Stimulated activated memory B cell treated with anti-CD40 and anti-IgM and Interleukin-4, amounts not matched to agents 10 μg/mL and 1 μg/mL and 100 μg/mL, for 72 hours (primary cell): ENCODE data around the gene TYSND1.
"Not testable (repeated sequence)": the region's sequence is repeated elsewhere in the genome, so short reads cannot be mapped to it uniquely, and the experiment has no call there.

Experiments
- ATAC-seq: fragments of 150-1000 bp; cut with Tn5 transposase; 2 replicates; pipeline ENCODE4 v1.10.0; 2021
- H3K27ac Mint-ChIP-seq: one replicate; pipeline ENCODE4 v1.8.0; 2022; ENCODE audit warnings: mild to moderate bottlenecking, mixed read lengths
- H3K27me3 Mint-ChIP-seq: one replicate; pipeline ENCODE4 v1.8.0; 2022; ENCODE audit warnings: mixed read lengths
- H3K36me3 Mint-ChIP-seq: one replicate; pipeline ENCODE4 v1.8.0; 2022; ENCODE audit warnings: mixed read lengths
- H3K4me1 Mint-ChIP-seq: one replicate; pipeline ENCODE4 v1.8.0; 2022; ENCODE audit warnings: mixed read lengths
- H3K4me3 Mint-ChIP-seq: one replicate; pipeline ENCODE4 v1.8.0; 2022; ENCODE audit warnings: mild to moderate bottlenecking, moderate library complexity, mixed read lengths
- H3K9me3 Mint-ChIP-seq: one replicate; pipeline ENCODE4 v1.8.0; 2022; ENCODE audit warnings: mixed read lengths

Gene TYSND1

GRCh38 chr10:70146489-70147258, at the start of gene TYSND1:
TYSND1 (minus strand) TSS chr10:70146700; CDS start chr10:70146586, 114 bp downstream.
- ATAC-seq: peak; percentile 95

GRCh38 chr10:70193391-70193844, 46.9 kb upstream of the TYSND1 start:
- Mint-ChIP-seq H3K36me3 (peaks cover 15% of the 10 kb centered on the region), H3K4me3 (no peak overlapping the region), H3K27ac (no peak overlapping the region), H3K9me3 (no peaks in the 10 kb centered on the region), H3K27me3 (no peaks in the 10 kb centered on the region), H3K4me1 (no peaks in the 10 kb centered on the region)
- ATAC-seq: no peak

More at GRCh38 chr10:70146489-70147258, at the start of gene TYSND1:
- no peaks in the 10 kb centered on the region for H3K9me3 Mint-ChIP-seq
- H3K4me3 Mint-ChIP-seq: peak within 1 kb of the TSS; percentile 94
- peak within 1 kb of the TSS; percentile 93 for H3K27ac Mint-ChIP-seq
- peaks cover 20% of the 10 kb centered on the region for H3K36me3 Mint-ChIP-seq
- H3K27me3 Mint-ChIP-seq: no peaks in the 10 kb centered on the region
- peaks cover 32% of the 10 kb centered on the region for H3K4me1 Mint-ChIP-seq

GRCh38 chr10:70192326-70192968, 45.9 kb upstream of the TYSND1 start:
- H3K36me3 Mint-ChIP-seq: peaks cover 6% of the 10 kb centered on the region
- H3K4me1 Mint-ChIP-seq: no peaks in the 10 kb centered on the region
- no peak for ATAC-seq
- H3K9me3 Mint-ChIP-seq: no peaks in the 10 kb centered on the region
- no peaks in the 10 kb centered on the region for H3K27me3 Mint-ChIP-seq
- H3K4me3 Mint-ChIP-seq: no peak overlapping the region
- no peak overlapping the region for H3K27ac Mint-ChIP-seq

GRCh38 chr10:70191972-70192305, 45.4 kb upstream of the TYSND1 start:
- peaks cover under 1% of the 10 kb centered on the region for H3K36me3 Mint-ChIP-seq
- H3K9me3 Mint-ChIP-seq: no peaks in the 10 kb centered on the region
- H3K27ac Mint-ChIP-seq: no peak overlapping the region
- no peak for ATAC-seq
- H3K4me1 Mint-ChIP-seq: no peaks in the 10 kb centered on the region
- H3K27me3 Mint-ChIP-seq: no peaks in the 10 kb centered on the region
- no peak overlapping the region for H3K4me3 Mint-ChIP-seq

GRCh38 chr10:70191161-70191971, 44.9 kb upstream of the TYSND1 start:
- no peaks in the 10 kb centered on the region for H3K27me3 Mint-ChIP-seq
- no peak overlapping the region for H3K4me3 Mint-ChIP-seq
- ATAC-seq: no peak
- no peaks in the 10 kb centered on the region for H3K9me3 Mint-ChIP-seq
- H3K4me1 Mint-ChIP-seq: no peaks in the 10 kb centered on the region
- H3K27ac Mint-ChIP-seq: no peak overlapping the region
- no peaks in the 10 kb centered on the region for H3K36me3 Mint-ChIP-seq

- ATAC-seq: no peak
- Mint-ChIP-seq H3K27me3 (no peaks in the 10 kb centered on the region), H3K4me1 (no peaks in the 10 kb centered on the region), H3K9me3 (no peaks in the 10 kb centered on the region), H3K36me3 (no peaks in the 10 kb centered on the region), H3K27ac (no peak overlapping the region), H3K4me3 (no peak overlapping the region)
Observed at GRCh38 chr10:70190581-70190980, 44.1 kb upstream of the TYSND1 start.

GRCh38 chr10:70190102-70190501, 43.6 kb upstream of the TYSND1 start:
- ATAC-seq: no peak
- Mint-ChIP-seq H3K36me3 (no peaks in the 10 kb centered on the region), H3K27ac (no peak overlapping the region), H3K4me3 (no peak overlapping the region), H3K9me3 (no peaks in the 10 kb centered on the region), H3K27me3 (no peaks in the 10 kb centered on the region), H3K4me1 (no peaks in the 10 kb centered on the region)

GRCh38 chr10:70188768-70189167, 42.3 kb upstream of the TYSND1 start:
- no peak for ATAC-seq
- Mint-ChIP-seq H3K4me1 (no peaks in the 10 kb centered on the region), H3K36me3 (no peaks in the 10 kb centered on the region), H3K4me3 (no peak overlapping the region), H3K27me3 (no peaks in the 10 kb centered on the region), H3K27ac (no peak overlapping the region), H3K9me3 (no peaks in the 10 kb centered on the region)

GRCh38 chr10:70186571-70186970, 40.1 kb upstream of the TYSND1 start:
- no peak overlapping the region for H3K4me3 Mint-ChIP-seq
- H3K36me3 Mint-ChIP-seq: no peaks in the 10 kb centered on the region
- H3K27ac Mint-ChIP-seq: no peak overlapping the region
- H3K4me1 Mint-ChIP-seq: peaks cover 5% of the 10 kb centered on the region
- peaks cover 8% of the 10 kb centered on the region for H3K27me3 Mint-ChIP-seq
- H3K9me3 Mint-ChIP-seq: no peaks in the 10 kb centered on the region
- no peak for ATAC-seq

- peaks cover 5% of the 10 kb centered on the region for H3K4me1 Mint-ChIP-seq
- no peak overlapping the region for H3K4me3 Mint-ChIP-seq
Observed at GRCh38 chr10:70186090-70186489, 39.6 kb upstream of the TYSND1 start.

GRCh38 chr10:70183304-70183703, 36.8 kb upstream of the TYSND1 start:
- Mint-ChIP-seq H3K36me3 (no peaks in the 10 kb centered on the region), H3K27ac (no peak overlapping the region), H3K4me1 (peaks cover 5% of the 10 kb centered on the region), H3K4me3 (no peak overlapping the region), H3K9me3 (peaks cover 3% of the 10 kb centered on the region), H3K27me3 (peaks cover 30% of the 10 kb centered on the region)
- ATAC-seq: no peak

More at GRCh38 chr10:70186090-70186489, 39.6 kb upstream of the TYSND1 start:
- Mint-ChIP-seq H3K27me3 (peaks cover 10% of the 10 kb centered on the region), H3K27ac (no peak overlapping the region), H3K9me3 (no peaks in the 10 kb centered on the region), H3K36me3 (no peaks in the 10 kb centered on the region)
- ATAC-seq: no peak

GRCh38 chr10:70179209-70179608, 32.7 kb upstream of the TYSND1 start:
- not testable (repeated sequence) for H3K9me3 Mint-ChIP-seq, H3K27ac Mint-ChIP-seq, ATAC-seq, H3K4me3 Mint-ChIP-seq, H3K4me1 Mint-ChIP-seq, H3K36me3 Mint-ChIP-seq
- peaks cover 30% of the 10 kb centered on the region for H3K27me3 Mint-ChIP-seq

- H3K4me1 Mint-ChIP-seq: peaks cover 13% of the 10 kb centered on the region
- peaks cover 28% of the 10 kb centered on the region for H3K27me3 Mint-ChIP-seq
- peaks cover 3% of the 10 kb centered on the region for H3K9me3 Mint-ChIP-seq
- no peak for ATAC-seq
- no peak overlapping the region for H3K4me3 Mint-ChIP-seq
- H3K36me3 Mint-ChIP-seq: no peaks in the 10 kb centered on the region
- no peak overlapping the region for H3K27ac Mint-ChIP-seq
Observed at GRCh38 chr10:70178139-70178725, 31.7 kb upstream of the TYSND1 start.

GRCh38 chr10:70176441-70176840, 29.9 kb upstream of the TYSND1 start:
- ATAC-seq: no peak
- Mint-ChIP-seq H3K27me3 (peaks cover 22% of the 10 kb centered on the region), H3K9me3 (peaks cover 3% of the 10 kb centered on the region)

GRCh38 chr10:70175516-70175915, 29.0 kb upstream of the TYSND1 start:
- ATAC-seq: no peak
- no peaks in the 10 kb centered on the region for H3K36me3 Mint-ChIP-seq
- peaks cover 15% of the 10 kb centered on the region for H3K4me1 Mint-ChIP-seq
- peaks cover 3% of the 10 kb centered on the region for H3K9me3 Mint-ChIP-seq
- H3K4me3 Mint-ChIP-seq: no peak overlapping the region
- peaks cover 14% of the 10 kb centered on the region for H3K27me3 Mint-ChIP-seq
- no peak overlapping the region for H3K27ac Mint-ChIP-seq

More at GRCh38 chr10:70176441-70176840, 29.9 kb upstream of the TYSND1 start:
- no peaks in the 10 kb centered on the region for H3K36me3 Mint-ChIP-seq
- H3K4me3 Mint-ChIP-seq: no peak overlapping the region
- H3K4me1 Mint-ChIP-seq: peaks cover 9% of the 10 kb centered on the region
- H3K27ac Mint-ChIP-seq: no peak overlapping the region
